Measurements from ENCODE around the gene COPE.
"Not testable (repeated sequence)": the region's sequence is repeated elsewhere in the genome, so short reads cannot be mapped to it uniquely, and the experiment has no call there.

The COPE gene

GRCh38 chr19:18908917-18909619 is 10.1 kb downstream of the COPE start:
- no peak for DNase-seq (ENCODE audit: low spot score)

GRCh38 chr19:18906605-18907519 is 12.3 kb downstream of the COPE start:
- no peak for DNase-seq (ENCODE audit: low spot score)

GRCh38 chr19:18905513-18906236 is 13.5 kb downstream of the COPE start:
- no peak for DNase-seq (ENCODE audit: low spot score)

GRCh38 chr19:18905058-18905456 is 14.1 kb downstream of the COPE start:
- no peak for DNase-seq (ENCODE audit: low spot score)

- DNase-seq (ENCODE audit: low spot score), result no peak
These were observed 14.7 kb downstream of the COPE start for GRCh38 chr19:18904334-18905057.

GRCh38 chr19:18903156-18904037 is 15.8 kb downstream of the COPE start:
- DNase-seq (ENCODE audit: low spot score), result no peak

GRCh38 chr19:18902519-18902918 is 16.7 kb downstream of the COPE start:
- DNase-seq (ENCODE audit: low spot score), result not testable (repeated sequence)

GRCh38 chr19:18901491-18901890 is 17.7 kb downstream of the COPE start:
- DNase-seq (ENCODE audit: low spot score), result no peak

GRCh38 chr19:18900700-18901481 is 18.3 kb downstream of the COPE start:
- no peak for DNase-seq (ENCODE audit: low spot score)

GRCh38 chr19:18899624-18900560 is 19.3 kb downstream of the COPE start:
- DNase-seq (ENCODE audit: low spot score), result no peak

- no peak for DNase-seq (ENCODE audit: low spot score)
These were observed 20.4 kb downstream of the COPE start for GRCh38 chr19:18898607-18899408.

- no peak for DNase-seq (ENCODE audit: low spot score)
These were observed 21.0 kb downstream of the COPE start for GRCh38 chr19:18898081-18898606.

GRCh38 chr19:18897094-18898029 is 21.8 kb downstream of the COPE start:
- no peak for DNase-seq (ENCODE audit: low spot score)

- peak; percentile 58 for DNase-seq (ENCODE audit: low spot score)
These were observed 22.8 kb downstream of the COPE start for GRCh38 chr19:18896421-18896841.

- DNase-seq (ENCODE audit: low spot score), result peak; percentile 59
These were observed 23.3 kb downstream of the COPE start, which contains the start of gene CERS1 for GRCh38 chr19:18895824-18896341. Gene CERS1, minus strand, starts transcription at chr19:18896158. Its CDS starts 86 bp downstream, at chr19:18896072.
